Parathyroid adenoma (tissue), 2 donors: ENCODE measurements around the gene PRCC.

ENCODE experiments used
- H2AFZ ChIP-seq: fragments of 300-600 bp; sonication (generic); one replicate; pipeline ENCODE4 v1.7.0; 2017; ENCODE audit warnings: antibody characterized with exemption, mild to moderate bottlenecking
- H3K27ac ChIP-seq: fragments of 300-600 bp; sonication (generic); one replicate; pipeline ENCODE4 v1.7.0; 2017
- H3K27me3 ChIP-seq: fragments of 300-600 bp; sonication (generic); one replicate; pipeline ENCODE4 v1.7.0; 2017; ENCODE audit warnings: low read length; ENCODE audit not compliant: control insufficient read depth, insufficient read depth
- H3K36me3 ChIP-seq: fragments of 300-600 bp; sonication (generic); one replicate; pipeline ENCODE4 v1.7.0; 2017; ENCODE audit warnings: low read length; ENCODE audit not compliant: control insufficient read depth, insufficient read depth
- H3K4me1 ChIP-seq: fragments of 300-600 bp; sonication (generic); one replicate; pipeline ENCODE4 v1.7.0; 2017; ENCODE audit warnings: control low read depth
- H3K4me2 ChIP-seq: fragments of 300-600 bp; sonication (generic); one replicate; pipeline ENCODE4 v1.7.0; 2017; ENCODE audit warnings: low read length
- H3K4me3 ChIP-seq: fragments of 300-600 bp; sonication (generic); one replicate; pipeline ENCODE4 v1.7.0; 2017; ENCODE audit warnings: low read depth, low read length
- H3K79me2 ChIP-seq: fragments of 300-600 bp; sonication (generic); one replicate; pipeline ENCODE4 v1.7.0; 2017; ENCODE audit warnings: control low read depth
- H3K9ac ChIP-seq: fragments of 300-600 bp; sonication (generic); one replicate; pipeline ENCODE4 v1.7.0; 2017; ENCODE audit warnings: mild to moderate bottlenecking
- H3K9me3 ChIP-seq: fragments of 300-600 bp; sonication (generic); one replicate; pipeline ENCODE4 v1.7.0; 2017; ENCODE audit warnings: low read length; ENCODE audit not compliant: control insufficient read depth
- TF ChIP-seq, protein P1 (sequence below): fragments of 300-600 bp; sonication (generic); IDR thresholded peaks from one replicate; pipeline ENCODE4 v1.7.0; 2017; ENCODE audit warnings: antibody characterized with exemption, mild to moderate bottlenecking
- donor health status: primary hyperparathyroidism.

The PRCC gene

DNA sequence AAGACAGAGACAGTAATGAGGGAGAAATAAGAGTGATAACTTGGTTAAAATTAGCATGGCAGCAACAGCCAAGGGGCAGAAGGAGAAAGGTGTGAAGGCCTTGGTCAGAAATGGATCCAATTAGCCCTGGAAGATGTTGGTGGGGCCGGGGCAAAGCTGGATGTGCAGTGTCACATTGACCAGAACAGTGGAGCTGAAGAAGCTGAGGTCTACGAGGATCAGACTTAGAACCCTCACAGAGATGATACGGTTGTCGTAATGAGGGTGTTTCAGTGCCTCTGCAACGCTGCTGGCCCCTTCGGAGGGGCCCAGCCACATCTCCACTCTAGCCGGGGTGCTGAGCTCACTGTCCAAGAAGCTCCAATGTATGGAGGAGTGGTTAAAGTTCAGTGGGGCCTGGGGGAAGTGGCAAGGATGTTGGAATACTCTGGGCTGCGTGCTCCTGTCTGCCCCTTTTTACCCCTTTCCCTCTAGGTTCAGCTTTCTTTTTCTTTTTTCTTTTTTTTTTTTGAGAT, 35.1 kb downstream of the PRCC start:
- H3K9me3 ChIP-seq: no peaks in the 10 kb centered on the region
- no peaks in the 10 kb centered on the region for H3K27me3 ChIP-seq
- H3K79me2 ChIP-seq: no peaks in the 10 kb centered on the region
- no peak overlapping the region for H3K27ac ChIP-seq
- no peak overlapping the region for H3K4me3 ChIP-seq
- H3K4me2 ChIP-seq: no peak overlapping the region
- TF ChIP-seq, protein P1, sequence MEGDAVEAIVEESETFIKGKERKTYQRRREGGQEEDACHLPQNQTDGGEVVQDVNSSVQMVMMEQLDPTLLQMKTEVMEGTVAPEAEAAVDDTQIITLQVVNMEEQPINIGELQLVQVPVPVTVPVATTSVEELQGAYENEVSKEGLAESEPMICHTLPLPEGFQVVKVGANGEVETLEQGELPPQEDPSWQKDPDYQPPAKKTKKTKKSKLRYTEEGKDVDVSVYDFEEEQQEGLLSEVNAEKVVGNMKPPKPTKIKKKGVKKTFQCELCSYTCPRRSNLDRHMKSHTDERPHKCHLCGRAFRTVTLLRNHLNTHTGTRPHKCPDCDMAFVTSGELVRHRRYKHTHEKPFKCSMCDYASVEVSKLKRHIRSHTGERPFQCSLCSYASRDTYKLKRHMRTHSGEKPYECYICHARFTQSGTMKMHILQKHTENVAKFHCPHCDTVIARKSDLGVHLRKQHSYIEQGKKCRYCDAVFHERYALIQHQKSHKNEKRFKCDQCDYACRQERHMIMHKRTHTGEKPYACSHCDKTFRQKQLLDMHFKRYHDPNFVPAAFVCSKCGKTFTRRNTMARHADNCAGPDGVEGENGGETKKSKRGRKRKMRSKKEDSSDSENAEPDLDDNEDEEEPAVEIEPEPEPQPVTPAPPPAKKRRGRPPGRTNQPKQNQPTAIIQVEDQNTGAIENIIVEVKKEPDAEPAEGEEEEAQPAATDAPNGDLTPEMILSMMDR: no peak
- H3K4me1 ChIP-seq: peaks cover 23% of the 10 kb centered on the region
- H3K9ac ChIP-seq: no peak overlapping the region
- no peaks in the 10 kb centered on the region for H3K36me3 ChIP-seq
- no peak overlapping the region for H2AFZ ChIP-seq

DNA sequence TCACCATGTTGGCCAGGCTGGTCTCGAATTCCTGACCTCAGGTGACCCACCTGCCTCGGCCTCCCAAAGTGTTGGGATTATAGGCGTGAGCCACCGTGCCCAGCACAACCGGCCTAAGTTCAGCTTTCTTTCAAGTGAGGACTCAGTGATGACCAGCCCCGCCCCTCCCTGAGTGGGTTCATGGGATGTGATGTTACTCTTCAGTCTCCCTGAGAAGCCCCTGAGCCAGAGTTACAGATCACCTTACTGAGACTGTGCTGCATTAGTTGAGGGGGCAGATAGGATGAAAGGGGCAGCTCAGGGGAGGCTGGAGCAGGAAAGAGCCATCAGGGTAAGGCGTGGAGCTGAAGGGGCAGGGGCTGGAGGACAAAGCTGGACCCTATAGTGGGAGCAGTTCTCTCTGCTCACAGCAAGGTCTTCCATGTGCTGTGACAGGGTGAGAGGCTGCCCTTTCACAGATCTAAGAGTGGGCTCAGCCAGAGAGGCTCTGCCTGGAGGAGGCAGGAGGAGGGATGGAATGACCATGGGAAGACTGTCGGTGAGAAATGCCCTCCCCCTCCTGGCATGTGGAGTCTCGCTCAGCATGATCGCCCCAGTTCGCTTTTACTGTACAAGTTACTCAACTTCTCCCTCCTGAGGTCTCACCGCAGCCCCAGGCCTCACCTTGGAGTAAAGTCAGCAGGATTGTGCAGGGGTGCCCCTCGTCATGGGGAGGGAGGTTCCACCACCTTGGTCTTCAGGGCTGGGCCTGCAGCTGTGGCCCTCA, 35.9 kb downstream of the PRCC start:
- no peak overlapping the region for H3K27ac ChIP-seq
- H3K4me3 ChIP-seq: no peak overlapping the region
- TF ChIP-seq, protein P1: no peak
- no peaks in the 10 kb centered on the region for H3K79me2 ChIP-seq
- H3K4me1 ChIP-seq: peaks cover 23% of the 10 kb centered on the region
- H3K27me3 ChIP-seq: no peaks in the 10 kb centered on the region
- no peaks in the 10 kb centered on the region for H3K9me3 ChIP-seq
- no peak overlapping the region for H2AFZ ChIP-seq
- no peak overlapping the region for H3K4me2 ChIP-seq
- no peak overlapping the region for H3K9ac ChIP-seq
- H3K36me3 ChIP-seq: no peaks in the 10 kb centered on the region

DNA sequence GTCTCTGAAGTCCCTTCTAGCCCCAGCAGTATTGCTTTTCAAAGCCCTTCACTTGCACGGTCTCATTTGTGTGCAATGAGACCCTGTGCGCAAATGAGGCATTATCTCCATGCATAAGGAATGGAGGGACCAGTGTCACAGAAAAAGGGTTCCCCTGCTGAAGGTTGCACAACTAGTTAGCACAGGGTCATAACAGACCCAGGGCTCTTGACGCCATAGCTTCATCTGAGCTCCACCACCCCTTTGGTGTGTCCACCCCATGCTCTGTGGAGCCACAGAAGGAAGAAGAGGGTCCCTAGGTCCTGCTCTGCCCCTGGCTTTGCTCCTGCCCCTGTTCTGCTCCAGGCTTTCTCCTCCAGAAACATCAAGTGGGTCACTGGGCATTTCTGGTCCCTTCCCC, 36.7 kb downstream of the PRCC start:
- peaks cover 23% of the 10 kb centered on the region for H3K4me1 ChIP-seq
- no peak overlapping the region for H3K9ac ChIP-seq
- H3K79me2 ChIP-seq: no peaks in the 10 kb centered on the region
- no peak overlapping the region for H3K4me3 ChIP-seq
- H3K9me3 ChIP-seq: no peaks in the 10 kb centered on the region
- peak overlapping the region; percentile 2 for H3K4me2 ChIP-seq
- no peaks in the 10 kb centered on the region for H3K27me3 ChIP-seq
- H2AFZ ChIP-seq: no peak overlapping the region
- H3K36me3 ChIP-seq: no peaks in the 10 kb centered on the region
- TF ChIP-seq, protein P1: no peak
- no peak overlapping the region for H3K27ac ChIP-seq

DNA sequence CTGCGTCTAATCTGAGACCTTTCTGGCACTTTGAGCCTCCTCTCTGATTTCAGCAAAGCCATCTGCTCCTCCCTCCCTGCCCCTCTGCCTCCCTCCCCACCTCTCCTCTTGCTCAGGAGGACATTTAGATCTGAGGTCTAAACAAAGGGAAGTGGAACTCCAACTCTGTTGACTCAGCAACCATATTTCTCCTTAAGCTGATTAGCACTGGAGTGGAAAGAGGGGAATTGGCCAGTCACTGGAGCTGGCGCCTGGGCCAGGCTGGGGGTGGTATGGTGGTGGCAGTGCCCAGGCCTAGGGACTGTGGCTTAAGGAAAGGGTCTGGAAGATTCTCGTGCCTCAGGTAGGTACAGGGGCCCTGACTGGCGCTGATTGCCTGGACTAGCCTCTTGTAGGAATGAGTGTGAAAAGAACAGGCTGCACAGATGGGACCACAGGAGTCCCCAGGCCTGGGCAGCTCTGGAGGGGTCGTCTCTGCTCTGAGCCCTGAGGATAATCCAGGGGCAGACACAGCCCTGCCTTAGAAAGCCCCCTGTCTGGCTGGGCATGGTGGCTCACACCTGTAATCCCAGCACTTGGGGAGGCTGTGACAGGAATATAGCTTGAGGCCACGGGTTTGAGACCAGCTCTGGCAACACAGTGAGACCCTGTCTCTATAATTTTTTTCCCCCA, 37.4 kb downstream of the PRCC start:
- H3K27ac ChIP-seq: peak overlapping the region; percentile 42

More for the DNA sequence above, 37.4 kb downstream of the PRCC start:
- Histone ChIP-seq H3K4me1 (peaks cover 23% of the 10 kb centered on the region), H3K9me3 (no peaks in the 10 kb centered on the region), H3K4me3 (no peak overlapping the region), H2AFZ (peak overlapping the region; percentile 53), H3K4me2 (no peak overlapping the region), H3K79me2 (no peaks in the 10 kb centered on the region), H3K27me3 (no peaks in the 10 kb centered on the region), H3K9ac (no peak overlapping the region), H3K36me3 (no peaks in the 10 kb centered on the region)
- TF ChIP-seq, protein P1: no peak
